ENCODE results near the gene HEATR5A.

DNA sequence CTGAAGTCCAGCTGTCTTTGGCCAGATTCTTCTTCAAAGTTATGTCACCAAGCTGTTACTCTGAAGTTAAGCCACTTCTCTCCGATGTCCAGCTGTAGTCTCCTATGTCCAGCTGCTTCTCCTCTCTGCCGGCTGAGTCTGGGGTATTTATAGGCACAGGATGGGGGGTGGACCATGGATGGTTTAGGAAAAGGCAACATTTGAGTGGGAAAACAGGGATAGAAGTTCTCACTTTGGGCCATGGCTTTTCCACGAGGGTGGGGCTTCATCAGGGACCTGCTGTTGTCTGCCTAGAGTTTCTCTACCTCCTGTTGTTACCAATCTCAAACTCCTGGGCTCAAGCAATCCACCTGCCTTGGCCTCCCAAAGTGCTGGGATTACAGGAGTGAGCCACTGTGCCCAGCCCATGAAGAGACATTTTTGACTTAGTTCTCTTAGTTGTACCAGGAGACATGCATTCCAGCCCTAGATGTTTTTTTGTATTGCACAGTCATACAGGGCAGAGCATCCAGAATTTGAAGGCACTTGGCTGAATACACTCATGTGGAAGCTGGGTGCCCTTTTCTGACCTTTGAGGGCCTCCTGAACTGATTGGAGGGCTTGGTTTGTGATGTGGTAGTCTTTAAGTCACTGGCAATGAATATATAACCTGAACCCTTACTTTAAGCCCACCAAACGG is 132.9 kb downstream of the HEATR5A start:
- TF ChIP-seq, protein P1, sequence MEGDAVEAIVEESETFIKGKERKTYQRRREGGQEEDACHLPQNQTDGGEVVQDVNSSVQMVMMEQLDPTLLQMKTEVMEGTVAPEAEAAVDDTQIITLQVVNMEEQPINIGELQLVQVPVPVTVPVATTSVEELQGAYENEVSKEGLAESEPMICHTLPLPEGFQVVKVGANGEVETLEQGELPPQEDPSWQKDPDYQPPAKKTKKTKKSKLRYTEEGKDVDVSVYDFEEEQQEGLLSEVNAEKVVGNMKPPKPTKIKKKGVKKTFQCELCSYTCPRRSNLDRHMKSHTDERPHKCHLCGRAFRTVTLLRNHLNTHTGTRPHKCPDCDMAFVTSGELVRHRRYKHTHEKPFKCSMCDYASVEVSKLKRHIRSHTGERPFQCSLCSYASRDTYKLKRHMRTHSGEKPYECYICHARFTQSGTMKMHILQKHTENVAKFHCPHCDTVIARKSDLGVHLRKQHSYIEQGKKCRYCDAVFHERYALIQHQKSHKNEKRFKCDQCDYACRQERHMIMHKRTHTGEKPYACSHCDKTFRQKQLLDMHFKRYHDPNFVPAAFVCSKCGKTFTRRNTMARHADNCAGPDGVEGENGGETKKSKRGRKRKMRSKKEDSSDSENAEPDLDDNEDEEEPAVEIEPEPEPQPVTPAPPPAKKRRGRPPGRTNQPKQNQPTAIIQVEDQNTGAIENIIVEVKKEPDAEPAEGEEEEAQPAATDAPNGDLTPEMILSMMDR (IDR thresholded peaks at IDR 0.05), result no peak
- TF ChIP-seq ZFX (IDR thresholded peaks at IDR 0.05; ENCODE audit: borderline replicate concordance), result no peak
